H9 (cell line): ENCODE data around the gene LOXHD1. TPM values are rescaled to one million over a fixed set of nuclear protein-coding genes. Genes with fewer than 3 reads are reported as not detected.

Experiments
- DNase-seq: peaks from one replicate; pipeline ENCODE4 v3.0.0-alpha.2; 2017
- H2AFZ ChIP-seq: one replicate; pipeline ENCODE4 v1.6.1; 2013; ENCODE audit warnings: mild to moderate bottlenecking, low read length, control low read depth, moderate library complexity
- H2AK5ac ChIP-seq: 2 replicates; pipeline ENCODE4 v1.6.1; 2013; ENCODE audit warnings: low read length, control low read depth, mixed read lengths; ENCODE audit not compliant: insufficient read length
- H2BK120ac ChIP-seq: one replicate; pipeline ENCODE4 v1.6.1; 2013; ENCODE audit warnings: low read depth, mild to moderate bottlenecking, low read length, control low read depth, inconsistent platforms; ENCODE audit not compliant: poor library complexity, severe bottlenecking
- H2BK12ac ChIP-seq: 2 replicates; pipeline ENCODE4 v1.6.1; 2013; ENCODE audit warnings: low read length, control low read depth, mixed read lengths, low read depth; ENCODE audit not compliant: insufficient read length
- H2BK15ac ChIP-seq: 2 replicates; pipeline ENCODE4 v1.6.1; 2013; ENCODE audit warnings: low read depth, low read length, control low read depth
- H2BK20ac ChIP-seq: one replicate; pipeline ENCODE4 v1.6.1; 2013; ENCODE audit warnings: low read depth, mild to moderate bottlenecking, low read length, control low read depth, inconsistent platforms; ENCODE audit not compliant: poor library complexity, severe bottlenecking
- H2BK5ac ChIP-seq: 2 replicates; pipeline ENCODE4 v1.6.1; 2013; ENCODE audit warnings: low read length, control low read depth, mixed read lengths; ENCODE audit not compliant: insufficient read length
- H3K14ac ChIP-seq: 2 replicates; pipeline ENCODE4 v1.6.1; 2013; ENCODE audit warnings: low read length, control low read depth; ENCODE audit not compliant: insufficient read depth
- H3K18ac ChIP-seq: 2 replicates; pipeline ENCODE4 v1.6.1; 2013; ENCODE audit warnings: low read depth, mild to moderate bottlenecking, mixed read lengths, low read length, control low read depth; ENCODE audit not compliant: insufficient read length
- H3K23ac ChIP-seq: 2 replicates; pipeline ENCODE4 v1.6.1; 2013; ENCODE audit warnings: low read length, control low read depth, mixed read lengths, low read depth; ENCODE audit not compliant: insufficient read length
- H3K23me2 ChIP-seq: 2 replicates; pipeline ENCODE4 v1.6.1; 2013; ENCODE audit warnings: low read depth, mild to moderate bottlenecking, mixed read lengths, low read length, control low read depth; ENCODE audit not compliant: insufficient read length, poor library complexity, severe bottlenecking
- H3K27ac ChIP-seq: 2 replicates; pipeline ENCODE4 v1.5.1; 2013; ENCODE audit warnings: low read length, control low read depth, mixed read lengths, low read depth; ENCODE audit not compliant: insufficient read length
- H3K27me3 ChIP-seq: 2 replicates; pipeline ENCODE4 v1.6.1; 2013; ENCODE audit warnings: low read length, control low read depth, inconsistent platforms; ENCODE audit not compliant: insufficient read depth
- H3K4ac ChIP-seq: 2 replicates; pipeline ENCODE4 v1.6.1; 2013; ENCODE audit warnings: low read depth, mild to moderate bottlenecking, control low read depth, inconsistent platforms, low read length, moderate library complexity
- H3K4me1 ChIP-seq: 2 replicates; pipeline ENCODE4 v1.6.1; 2013; ENCODE audit warnings: low read length, control low read depth, inconsistent platforms; ENCODE audit not compliant: insufficient read depth
- H3K4me2 ChIP-seq: 2 replicates; pipeline ENCODE4 v1.6.1; 2013; ENCODE audit warnings: low read length, control low read depth, mixed read lengths; ENCODE audit not compliant: insufficient read length, insufficient read depth
- H3K56ac ChIP-seq: 2 replicates; pipeline ENCODE4 v1.6.1; 2013; ENCODE audit warnings: low read depth, mild to moderate bottlenecking, mixed read lengths, low read length, control low read depth; ENCODE audit not compliant: insufficient read length
- H3K79me1 ChIP-seq: 2 replicates; pipeline ENCODE4 v1.6.1; 2013; ENCODE audit warnings: low read depth, mild to moderate bottlenecking, moderate library complexity, low read length, control low read depth, inconsistent platforms; ENCODE audit not compliant: insufficient read depth, poor library complexity, severe bottlenecking
- H3K79me2 ChIP-seq: 2 replicates; pipeline ENCODE4 v1.6.1; 2013; ENCODE audit warnings: low read length, control low read depth, inconsistent platforms; ENCODE audit not compliant: insufficient read depth
- H3K9ac ChIP-seq: 2 replicates; pipeline ENCODE4 v1.6.1; 2013; ENCODE audit warnings: low read length, control low read depth, mixed read lengths; ENCODE audit not compliant: insufficient read length; ENCODE audit errors: extremely low read depth
- H3K9me3 ChIP-seq: one replicate; pipeline ENCODE4 v1.6.1; 2013; ENCODE audit warnings: low read depth, low read length, inconsistent platforms; ENCODE audit not compliant: control insufficient read depth
- H3T11ph ChIP-seq: one replicate; pipeline ENCODE4 v1.6.1; 2013; ENCODE audit warnings: mild to moderate bottlenecking, low read length, control low read depth, inconsistent platforms
- H4K20me1 ChIP-seq: one replicate; pipeline ENCODE4 v1.6.1; 2013; ENCODE audit not compliant: control insufficient read depth, insufficient read length, insufficient read depth
- H4K5ac ChIP-seq: 2 replicates; pipeline ENCODE4 v1.6.1; 2013; ENCODE audit warnings: low read depth, mild to moderate bottlenecking, mixed read lengths, low read length, control low read depth; ENCODE audit not compliant: insufficient read length
- H4K8ac ChIP-seq: replicated peaks from 2 replicates; pipeline ENCODE4 v1.6.1; 2013; ENCODE audit warnings: low read length, control low read depth, mixed read lengths, low read depth; ENCODE audit not compliant: insufficient read length
- H4K91ac ChIP-seq: 2 replicates; pipeline ENCODE4 v1.6.1; 2013; ENCODE audit warnings: low read depth, mild to moderate bottlenecking, moderate library complexity, mixed read lengths, low read length, control low read depth; ENCODE audit not compliant: insufficient read length
- H3K27ac Mint-ChIP-seq, 3 experiments: 2 replicates in 2 of 3; 3 replicates in 1 of 3; pipeline ENCODE4 v1.8.0; 2020 to 2021; ENCODE audit warnings: mixed read lengths in 3 of 3, mild to moderate bottlenecking in 1 of 3, moderate library complexity in 1 of 3
- H3K27me3 Mint-ChIP-seq: 2 replicates; pipeline ENCODE4 v1.8.0; 2021; ENCODE audit warnings: low read depth, mild to moderate bottlenecking, moderate library complexity, mixed read lengths
- H3K36me3 Mint-ChIP-seq, 3 experiments: 2 replicates in 2 of 3; 3 replicates in 1 of 3; pipeline ENCODE4 v1.8.0; 2020 to 2021; ENCODE audit warnings: low read depth in 3 of 3, mixed read lengths in 3 of 3; ENCODE audit not compliant: insufficient read depth in 1 of 3
- H3K4me1 Mint-ChIP-seq, 2 experiments: 2 replicates each; pipeline ENCODE4 v1.8.0; 2020; ENCODE audit warnings: mixed read lengths in 2 of 2
- H3K4me3 Mint-ChIP-seq, 2 experiments: 2 replicates in 1 of 2; 3 replicates in 1 of 2; pipeline ENCODE4 v1.8.0; 2020 to 2021; ENCODE audit warnings: mild to moderate bottlenecking in 2 of 2, mixed read lengths in 2 of 2, moderate library complexity in 1 of 2
- H3K9me3 Mint-ChIP-seq, 2 experiments: 2 replicates in 1 of 2; 3 replicates in 1 of 2; pipeline ENCODE4 v1.8.0; 2020; ENCODE audit warnings: mild to moderate bottlenecking in 2 of 2, mixed read lengths in 2 of 2, moderate library complexity in 1 of 2
- WGBS: extraction: QIAGEN DNeasy Blood & Tissue Kit; methylation state at CpG from one replicate; pipeline ENCODE4 v1.1.7; 2013; ENCODE audit warnings: missing lambda C conversion rate, low lambda C conversion rate, mixed read lengths; ENCODE audit not compliant: insufficient read length; ENCODE audit errors: extremely low coverage; 5-methylcytosine and 5-hydroxymethylcytosine counted together
- total RNA-seq: library from RNA; stranded (reverse); gene quantifications from 2 replicates; pipeline ENCODE4 v1.2.1, GENCODE V29; 2021
- TF ChIP-seq, protein P1 (sequence below): fragments of 200-600 bp; sonication (generic); conservative IDR thresholded peaks from 3 replicates; pipeline ENCODE4 v1.8.0; 2021; ENCODE audit warnings: antibody characterized with exemption, mild to moderate bottlenecking

LOXHD1 gene
- total RNA-seq, 1 experiment from 2014 or later = 0.07 TPM

DNA sequence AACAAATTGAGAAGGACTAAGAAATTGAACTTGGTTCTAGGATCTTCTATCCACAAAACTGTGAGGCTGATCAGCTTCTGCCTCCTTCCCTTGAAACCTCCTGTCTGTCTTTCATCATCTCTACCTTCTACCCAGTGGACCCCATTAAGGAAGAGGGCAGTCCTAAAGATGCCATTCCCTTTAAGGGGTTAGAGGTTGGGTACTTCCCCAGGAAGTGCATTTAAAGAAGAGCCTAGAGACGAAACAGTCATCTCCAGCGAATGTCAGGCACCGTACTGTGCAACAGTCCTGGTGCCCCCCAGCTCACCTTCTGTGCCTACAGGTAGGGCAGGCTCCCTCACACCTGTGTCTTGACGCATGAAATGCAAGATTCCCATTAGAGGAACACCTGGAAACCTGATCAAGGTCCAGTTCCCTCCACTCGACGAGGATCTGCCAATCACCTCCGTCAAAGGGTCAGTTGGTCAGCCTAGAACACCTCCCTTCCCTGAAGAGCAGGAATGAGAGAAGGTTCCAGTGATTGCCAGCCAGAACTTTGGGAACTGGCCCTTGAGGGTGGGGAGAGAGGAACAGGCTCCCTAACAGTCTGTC, 20.9 kb downstream of the LOXHD1 start:
- no peak overlapping the region for H2AFZ ChIP-seq
- no peak overlapping the region for H4K8ac ChIP-seq
- no peaks in the 10 kb centered on the region for H4K20me1 ChIP-seq
- H3K4me2 ChIP-seq = no peak overlapping the region
- Mint-ChIP-seq H3K27me3 (peaks cover 2% of the 10 kb centered on the region; the same call in 1 of the 2 replicates), H3K4me3 (no peak overlapping the region), H3K36me3 (no peaks in the 10 kb centered on the region; a peak in 1 of 7 replicates), H3K9me3 (peaks cover 0 to 2% of the 10 kb centered on the region in 2 experiments; a peak in 2 of 5 replicates), H3K27ac (no peak overlapping the region; a peak in 1 of 7 replicates), H3K4me1 (no peaks in the 10 kb centered on the region)
- no peak overlapping the region for H3K27ac ChIP-seq
- no peak overlapping the region for H3K4ac ChIP-seq
- TF ChIP-seq, protein P1, sequence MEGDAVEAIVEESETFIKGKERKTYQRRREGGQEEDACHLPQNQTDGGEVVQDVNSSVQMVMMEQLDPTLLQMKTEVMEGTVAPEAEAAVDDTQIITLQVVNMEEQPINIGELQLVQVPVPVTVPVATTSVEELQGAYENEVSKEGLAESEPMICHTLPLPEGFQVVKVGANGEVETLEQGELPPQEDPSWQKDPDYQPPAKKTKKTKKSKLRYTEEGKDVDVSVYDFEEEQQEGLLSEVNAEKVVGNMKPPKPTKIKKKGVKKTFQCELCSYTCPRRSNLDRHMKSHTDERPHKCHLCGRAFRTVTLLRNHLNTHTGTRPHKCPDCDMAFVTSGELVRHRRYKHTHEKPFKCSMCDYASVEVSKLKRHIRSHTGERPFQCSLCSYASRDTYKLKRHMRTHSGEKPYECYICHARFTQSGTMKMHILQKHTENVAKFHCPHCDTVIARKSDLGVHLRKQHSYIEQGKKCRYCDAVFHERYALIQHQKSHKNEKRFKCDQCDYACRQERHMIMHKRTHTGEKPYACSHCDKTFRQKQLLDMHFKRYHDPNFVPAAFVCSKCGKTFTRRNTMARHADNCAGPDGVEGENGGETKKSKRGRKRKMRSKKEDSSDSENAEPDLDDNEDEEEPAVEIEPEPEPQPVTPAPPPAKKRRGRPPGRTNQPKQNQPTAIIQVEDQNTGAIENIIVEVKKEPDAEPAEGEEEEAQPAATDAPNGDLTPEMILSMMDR = no peak
- no peak overlapping the region for H3K18ac ChIP-seq
- H3K79me1 ChIP-seq = no peaks in the 10 kb centered on the region
- no peak overlapping the region for H2BK120ac ChIP-seq
- no peak overlapping the region for H3K23ac ChIP-seq
- H3K9me3 ChIP-seq = no peaks in the 10 kb centered on the region
- no peak overlapping the region for H2BK15ac ChIP-seq
- no peaks in the 10 kb centered on the region for H3K23me2 ChIP-seq
- no peak overlapping the region for H3K9ac ChIP-seq
- H3K14ac ChIP-seq = no peak overlapping the region
- no peak overlapping the region for H3T11ph ChIP-seq
- no peak overlapping the region for H2AK5ac ChIP-seq
- DNase-seq = no peak
- no peak overlapping the region for H2BK20ac ChIP-seq
- no peak overlapping the region for H2BK5ac ChIP-seq
- no peaks in the 10 kb centered on the region for H3K27me3 ChIP-seq
- no peak overlapping the region for H4K91ac ChIP-seq
- no CpG with 5 or more reads among the region's 7 CpGs for WGBS
- H3K79me2 ChIP-seq = no peaks in the 10 kb centered on the region
- H2BK12ac ChIP-seq = no peak overlapping the region
- H4K5ac ChIP-seq = no peak overlapping the region
- H3K56ac ChIP-seq = no peak overlapping the region
- no peaks in the 10 kb centered on the region for H3K4me1 ChIP-seq
